GM19372 (cell line): ENCODE results near the gene RUNX3.

Experiments used
- ATAC-seq: cut with Tn5 transposase; IDR thresholded peaks from one replicate; pipeline ENCODE4 v1.9.1; 2021; ENCODE audit warnings: mild to moderate bottlenecking, low read depth, moderate library complexity; ENCODE audit not compliant: unreplicated experiment

Gene RUNX3

GRCh38 chr1:24867084-24867870, 62.8 kb downstream of the RUNX3 start:
- no peak for ATAC-seq

- no peak for ATAC-seq
These were observed 63.6 kb downstream of the RUNX3 start for GRCh38 chr1:24866211-24867083.

GRCh38 chr1:24865587-24865986, 64.5 kb downstream of the RUNX3 start:
- no peak for ATAC-seq

- no peak for ATAC-seq
These were observed 64.9 kb downstream of the RUNX3 start for GRCh38 chr1:24865168-24865567.

- ATAC-seq = no peak
These were observed 65.7 kb downstream of the RUNX3 start for GRCh38 chr1:24864370-24864777.

- ATAC-seq = no peak
These were observed 67.1 kb downstream of the RUNX3 start for GRCh38 chr1:24862775-24863483.

- ATAC-seq = no peak
These were observed 68.0 kb downstream of the RUNX3 start for GRCh38 chr1:24861821-24862727.

- no peak for ATAC-seq
These were observed 69.2 kb downstream of the RUNX3 start for GRCh38 chr1:24860841-24861240.

- no peak for ATAC-seq
These were observed 70.7 kb downstream of the RUNX3 start for GRCh38 chr1:24859063-24860010.

- no peak for ATAC-seq
These were observed 71.8 kb downstream of the RUNX3 start for GRCh38 chr1:24858277-24858676.

- no peak for ATAC-seq
These were observed 72.5 kb downstream of the RUNX3 start for GRCh38 chr1:24857507-24858133.

GRCh38 chr1:24856787-24857506, 73.1 kb downstream of the RUNX3 start:
- ATAC-seq = no peak

GRCh38 chr1:24855474-24855873, 74.6 kb downstream of the RUNX3 start:
- no peak for ATAC-seq

- ATAC-seq = no peak
These were observed 76.4 kb downstream of the RUNX3 start for GRCh38 chr1:24853649-24854048.

- no peak for ATAC-seq
These were observed 79.7 kb downstream of the RUNX3 start for GRCh38 chr1:24850328-24850920.

GRCh38 chr1:24849672-24850295, 80.3 kb downstream of the RUNX3 start:
- no peak for ATAC-seq
